NCI-H2107 (cell line): Measurements from ENCODE around the gene CDH5.

ENCODE experiments used
- DNase-seq: peaks from one replicate; lab custom pipeline; 2025; lab: John Stamatoyannopoulos, UW

The CDH5 gene

DNA sequence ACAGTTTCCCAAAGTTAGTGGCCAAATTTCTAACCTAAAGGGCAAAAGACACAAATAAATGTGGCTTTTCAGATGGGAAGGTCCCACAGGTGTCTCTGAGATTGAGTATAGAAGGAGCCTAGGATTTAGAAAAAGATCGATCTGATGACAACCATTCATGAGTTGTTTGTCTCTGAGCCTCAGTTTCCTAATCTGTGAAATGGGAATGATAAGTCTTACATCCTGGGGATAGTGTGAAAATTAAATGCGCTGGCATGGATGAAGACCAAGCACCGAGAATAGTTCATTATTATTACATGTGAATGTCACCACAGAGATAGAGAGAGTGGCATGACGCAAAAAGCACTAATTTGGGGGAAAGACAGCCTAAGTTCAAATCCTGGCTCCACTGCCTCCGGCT is 7.2 kb downstream of the CDH5 start:
- DNase-seq = no peak

DNA sequence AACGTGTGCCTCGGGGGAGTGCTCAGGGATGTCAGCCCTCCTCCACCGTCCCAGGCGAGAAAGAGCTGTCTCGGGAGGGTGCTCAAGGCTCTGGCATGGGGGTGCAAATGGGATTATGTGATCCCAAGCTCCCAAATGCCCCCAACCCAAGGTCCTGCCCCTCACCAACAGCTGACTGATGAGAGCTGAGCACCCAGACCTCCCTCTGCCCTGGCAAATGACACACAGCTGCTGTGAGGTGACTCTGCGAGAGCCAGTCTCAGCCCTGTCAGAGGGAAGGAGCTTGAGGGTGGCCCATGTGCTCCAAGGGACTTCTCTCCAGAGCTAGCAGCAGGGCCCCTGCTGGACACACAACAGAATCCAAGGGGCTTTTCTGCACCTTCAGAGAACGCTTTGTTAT is 7.7 kb downstream of the CDH5 start:
- no peak for DNase-seq

DNA sequence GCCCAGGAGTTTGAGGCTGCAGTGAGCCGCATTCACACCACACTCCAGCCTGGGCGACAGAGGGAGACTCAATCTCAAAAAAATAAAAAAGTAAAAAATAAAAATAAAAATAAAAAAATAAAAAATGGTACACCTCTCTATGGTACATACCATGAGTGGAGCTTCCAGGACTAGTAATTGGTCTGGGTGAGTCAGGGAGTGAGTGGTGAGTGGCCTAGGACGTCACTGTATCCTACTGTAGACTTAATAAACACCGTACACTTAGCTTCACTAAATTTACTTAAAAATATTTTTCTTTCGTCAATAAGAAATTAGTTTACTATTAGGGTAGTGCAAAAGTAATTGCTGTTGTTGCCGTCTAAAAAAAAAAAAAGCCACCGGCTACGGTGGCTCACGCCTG is 9.0 kb downstream of the CDH5 start:
- DNase-seq = no peak

DNA sequence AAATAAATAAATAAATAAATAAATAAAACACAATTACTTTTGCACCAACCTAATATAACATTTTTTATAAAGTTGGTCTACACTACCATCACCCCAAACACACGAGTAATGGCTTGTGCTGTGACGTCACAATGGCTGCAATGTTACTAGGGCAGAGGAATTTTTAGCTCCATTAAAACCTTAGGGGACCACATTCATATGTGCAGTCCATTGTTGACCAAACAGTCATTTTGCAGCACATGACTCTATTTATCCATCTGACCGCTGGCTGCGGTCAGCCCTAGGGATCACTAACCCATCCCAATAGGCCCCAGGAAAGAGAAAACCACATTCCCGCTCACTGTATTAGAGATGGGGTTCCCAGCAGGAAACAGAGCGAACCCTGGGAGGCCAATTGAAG is 9.6 kb downstream of the CDH5 start:
- DNase-seq = no peak

DNA sequence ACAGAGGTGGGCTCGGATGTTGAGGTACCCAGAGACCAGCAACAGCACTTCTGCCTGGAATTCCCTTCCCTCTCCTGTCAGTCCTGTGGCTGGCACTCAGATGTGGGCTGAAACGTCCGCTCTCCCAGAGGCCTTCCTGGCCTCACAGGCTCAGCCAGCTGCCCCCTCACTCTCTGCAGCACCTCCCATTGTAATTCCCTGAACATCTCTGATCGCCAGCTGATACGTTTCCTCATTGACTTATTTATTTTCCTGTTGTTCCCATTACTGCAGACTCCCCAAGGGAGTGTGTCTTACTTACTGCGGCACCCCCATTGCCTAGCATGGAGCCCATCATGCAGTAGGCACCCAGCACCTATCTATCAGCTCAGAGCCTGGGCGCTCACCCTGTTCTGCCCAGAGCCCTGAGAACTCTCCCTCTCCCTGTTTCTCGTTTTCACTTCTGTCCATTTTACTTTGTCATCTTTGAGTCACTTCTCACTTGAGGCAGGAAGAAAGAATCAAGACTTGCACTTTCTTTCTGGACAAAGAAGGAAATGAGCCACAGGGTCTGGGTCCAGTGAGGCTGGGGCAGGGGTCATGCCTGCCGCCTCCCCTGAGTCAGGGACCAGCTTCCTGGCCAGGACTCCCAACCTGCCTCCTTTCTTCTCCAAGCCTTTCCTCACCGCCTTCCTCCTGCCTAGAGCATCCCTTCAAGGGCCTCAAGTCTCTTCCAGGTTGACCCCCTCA is 10.2 kb downstream of the CDH5 start:
- DNase-seq = no peak

DNA sequence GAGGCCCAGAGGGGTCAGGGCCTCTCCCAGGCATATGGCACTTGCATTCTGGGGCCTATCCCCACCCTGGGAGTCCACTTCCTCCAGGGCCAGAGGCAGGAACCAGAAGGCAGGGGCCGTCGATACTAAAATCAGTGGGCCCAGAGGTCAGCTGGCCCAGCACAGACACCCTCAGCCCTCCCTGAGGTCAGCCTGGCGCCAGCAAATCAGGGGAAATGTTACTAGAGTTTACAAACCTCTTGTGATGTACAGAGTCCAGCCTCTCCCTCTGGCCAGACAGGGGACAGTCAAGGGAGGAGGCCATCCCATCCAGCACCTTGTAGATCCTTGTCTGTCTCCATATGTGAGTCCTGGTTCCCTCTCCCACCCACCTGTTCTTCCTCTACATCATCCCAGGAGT is 10.8 kb downstream of the CDH5 start:
- no peak for DNase-seq

DNA sequence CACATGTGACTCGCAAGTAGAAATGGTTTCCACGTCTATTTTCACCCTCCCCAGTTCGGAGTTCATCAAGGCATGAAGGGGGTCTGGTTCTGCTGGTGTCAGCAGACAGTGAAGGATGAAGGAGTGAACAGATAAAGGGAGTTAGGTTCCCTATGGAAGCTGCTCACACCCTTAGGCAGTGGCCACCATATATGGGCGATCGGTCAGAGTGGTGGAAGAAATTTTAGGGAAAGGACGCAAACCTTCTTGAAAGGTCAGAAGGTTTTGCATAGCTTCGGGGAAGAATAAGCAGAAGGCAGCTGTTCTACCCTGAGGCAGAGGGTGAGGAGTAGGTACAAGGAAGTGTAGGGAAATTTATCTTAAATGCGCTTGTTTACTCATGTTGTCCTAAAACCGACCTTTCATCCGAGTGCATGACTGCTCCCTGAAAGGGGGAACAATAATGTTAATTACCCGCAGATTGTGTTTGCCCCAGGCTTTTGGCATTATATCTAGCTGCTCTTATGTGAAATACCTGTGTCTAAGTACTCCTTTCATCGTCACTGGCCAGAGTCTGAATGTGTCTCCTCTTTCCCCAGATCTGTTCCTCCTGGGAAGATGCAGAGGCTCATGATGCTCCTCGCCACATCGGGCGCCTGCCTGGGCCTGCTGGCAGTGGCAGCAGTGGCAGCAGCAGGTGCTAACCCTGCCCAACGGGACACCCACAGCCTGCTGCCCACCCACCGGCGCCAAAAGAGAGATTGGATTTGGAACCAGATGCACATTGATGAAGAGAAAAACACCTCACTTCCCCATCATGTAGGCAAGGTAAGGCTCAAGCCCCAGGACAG is 12.5 kb downstream of the CDH5 start:
- no peak for DNase-seq

DNA sequence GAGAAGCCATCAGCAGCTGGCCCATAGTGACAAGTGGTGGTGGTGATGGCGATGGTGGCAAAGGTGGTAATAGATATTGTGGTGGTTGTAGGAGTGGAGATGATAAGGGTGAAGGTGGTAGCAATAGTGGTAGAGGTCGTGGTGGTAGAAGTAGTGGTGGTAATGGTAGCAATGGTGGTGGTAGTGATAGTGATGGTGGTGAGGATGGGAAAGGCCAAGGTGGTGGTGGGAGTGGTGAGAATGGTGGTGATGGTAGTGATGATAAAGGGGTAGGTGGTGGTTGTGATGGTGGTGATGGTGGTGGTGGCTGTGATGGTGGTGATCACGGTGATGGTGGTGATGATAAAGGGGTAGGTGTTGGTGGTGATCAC is 13.1 kb downstream of the CDH5 start:
- no peak for DNase-seq

DNA sequence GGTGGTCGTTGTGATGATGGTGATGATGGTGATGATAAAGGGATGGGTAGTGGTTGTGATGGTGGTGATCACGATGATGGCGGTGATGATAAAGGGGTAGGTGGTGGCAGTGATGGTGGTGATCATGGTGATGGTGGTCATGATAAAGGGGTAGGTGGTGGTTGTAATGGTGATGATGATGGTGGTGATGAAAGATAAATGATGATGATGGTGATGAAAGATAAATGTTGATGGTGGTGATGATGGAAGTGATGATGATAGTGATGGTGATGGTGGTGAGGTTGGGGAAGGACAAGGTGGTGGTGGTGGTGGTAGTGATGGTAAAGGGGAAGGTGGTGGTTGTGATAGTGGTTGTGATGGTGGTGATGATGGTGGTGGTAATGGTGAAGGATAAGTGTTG is 13.9 kb downstream of the CDH5 start:
- DNase-seq = no peak

DNA sequence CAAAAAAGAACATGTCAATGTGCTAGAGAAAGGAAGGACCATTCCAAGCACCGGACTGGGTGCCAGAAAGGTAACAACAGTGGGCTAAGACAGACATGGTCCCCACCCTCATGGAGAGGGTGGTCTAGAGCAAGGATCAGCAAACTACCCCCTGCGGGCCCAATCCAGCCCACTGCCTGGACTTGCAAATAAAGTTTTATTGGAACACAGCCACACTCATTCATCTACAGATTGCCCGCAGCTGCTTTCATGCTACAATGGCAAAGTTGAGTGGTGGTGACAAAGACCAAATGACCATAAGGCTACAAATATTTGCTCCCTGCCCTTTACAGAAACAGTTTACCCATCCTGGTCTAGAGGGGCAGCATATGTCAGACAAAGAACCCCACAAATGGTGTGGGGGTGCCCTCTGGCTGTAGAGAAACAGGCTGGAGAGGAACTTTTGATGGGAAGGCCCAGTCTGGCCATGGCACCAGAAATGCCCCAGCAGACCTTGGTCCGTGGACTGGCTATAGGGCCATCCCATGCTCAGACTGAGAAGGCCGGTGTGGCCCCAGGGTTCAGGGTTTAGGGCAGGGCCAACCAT is 15.2 kb downstream of the CDH5 start:
- DNase-seq = no peak

DNA sequence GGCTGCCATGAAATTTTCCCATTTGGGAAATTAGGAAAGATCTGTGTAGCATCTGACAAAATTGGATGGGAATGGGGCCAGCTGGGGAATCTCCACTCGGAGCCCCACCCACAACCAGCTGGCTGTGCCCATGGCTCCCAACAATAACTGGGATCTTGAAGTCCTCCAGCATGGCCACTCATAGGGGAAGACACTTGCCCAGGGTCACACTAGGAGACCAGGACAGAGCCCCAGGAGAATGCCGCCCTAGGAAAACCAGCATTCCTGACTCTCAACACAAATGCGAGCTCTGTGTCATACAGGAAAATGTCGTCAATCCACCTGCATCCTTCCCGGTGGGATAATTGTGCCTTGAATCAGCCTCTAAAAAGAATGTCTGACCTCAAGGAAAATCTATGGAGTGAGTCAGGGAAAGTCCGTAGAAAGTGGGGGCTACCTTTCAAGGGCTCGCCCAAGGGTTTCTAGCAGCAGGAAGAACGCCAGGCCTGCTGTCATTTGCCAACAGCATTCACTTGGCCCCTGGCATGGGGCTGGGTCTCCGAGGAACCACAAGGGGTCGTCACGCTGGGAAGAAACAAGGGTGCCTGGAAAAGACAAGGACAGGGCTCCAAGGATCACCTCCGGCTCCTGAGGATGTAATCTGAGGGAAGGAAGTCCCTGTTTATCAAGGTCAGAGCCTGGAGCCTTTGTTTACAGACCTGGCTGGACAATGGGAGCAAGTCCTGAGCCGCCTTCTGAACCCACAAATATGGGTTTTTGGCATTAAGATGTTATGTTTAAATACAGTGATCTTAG is 15.9 kb downstream of the CDH5 start:
- no peak for DNase-seq

DNA sequence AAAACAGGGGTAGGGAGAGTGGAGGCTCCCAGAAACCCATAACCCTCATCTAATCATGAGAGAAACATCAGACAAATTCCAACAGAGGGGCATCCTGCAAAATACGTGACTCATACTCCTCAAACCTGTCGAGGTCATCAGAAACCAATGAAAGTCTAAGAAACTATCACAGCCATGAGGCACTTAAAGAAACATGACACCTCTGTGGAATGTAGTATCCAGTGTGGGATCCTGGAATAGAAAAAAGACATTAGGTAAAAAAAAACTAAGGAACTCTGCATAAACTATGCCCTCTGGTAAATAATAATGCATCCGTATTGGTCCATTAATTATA is 16.4 kb downstream of the CDH5 start:
- no peak for DNase-seq

DNA sequence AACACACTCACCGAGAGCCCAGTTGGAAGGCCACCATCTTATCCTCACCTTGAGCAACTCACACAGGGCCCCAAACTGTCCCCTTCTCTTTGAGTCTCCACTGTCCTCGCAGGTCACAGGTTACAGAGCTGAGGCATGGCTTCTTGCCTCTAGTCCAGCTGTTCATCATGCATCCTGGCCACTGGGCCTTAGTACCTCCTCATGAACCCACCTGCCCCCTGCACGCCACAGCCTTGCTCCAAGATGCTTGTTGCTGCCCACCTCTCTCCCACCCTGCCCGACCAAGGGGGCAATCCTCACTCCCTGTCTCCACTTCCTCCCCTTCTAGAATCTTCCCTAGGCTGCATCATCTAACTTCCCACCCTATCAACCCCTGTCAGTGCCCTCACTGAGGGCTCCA is 17.1 kb downstream of the CDH5 start:
- DNase-seq = no peak

DNA sequence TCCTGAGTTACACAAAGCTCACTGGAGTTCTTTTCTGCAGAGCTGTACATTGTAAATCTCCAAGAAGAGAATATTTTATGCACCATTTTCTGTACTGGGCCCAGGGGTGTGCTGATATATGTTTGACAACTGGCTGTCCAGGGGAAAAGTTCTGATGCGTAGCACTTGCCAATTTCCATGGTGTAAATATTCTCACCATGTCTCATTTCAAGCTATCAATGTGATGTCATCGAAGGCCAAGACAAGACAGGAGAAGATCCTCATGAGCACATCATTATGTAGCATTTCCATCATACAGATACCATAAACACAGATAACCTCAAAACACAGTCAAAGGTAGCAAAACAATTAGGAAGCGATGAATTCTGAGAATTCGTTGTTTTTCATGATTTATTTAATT is 18.9 kb downstream of the CDH5 start:
- DNase-seq = no peak

DNA sequence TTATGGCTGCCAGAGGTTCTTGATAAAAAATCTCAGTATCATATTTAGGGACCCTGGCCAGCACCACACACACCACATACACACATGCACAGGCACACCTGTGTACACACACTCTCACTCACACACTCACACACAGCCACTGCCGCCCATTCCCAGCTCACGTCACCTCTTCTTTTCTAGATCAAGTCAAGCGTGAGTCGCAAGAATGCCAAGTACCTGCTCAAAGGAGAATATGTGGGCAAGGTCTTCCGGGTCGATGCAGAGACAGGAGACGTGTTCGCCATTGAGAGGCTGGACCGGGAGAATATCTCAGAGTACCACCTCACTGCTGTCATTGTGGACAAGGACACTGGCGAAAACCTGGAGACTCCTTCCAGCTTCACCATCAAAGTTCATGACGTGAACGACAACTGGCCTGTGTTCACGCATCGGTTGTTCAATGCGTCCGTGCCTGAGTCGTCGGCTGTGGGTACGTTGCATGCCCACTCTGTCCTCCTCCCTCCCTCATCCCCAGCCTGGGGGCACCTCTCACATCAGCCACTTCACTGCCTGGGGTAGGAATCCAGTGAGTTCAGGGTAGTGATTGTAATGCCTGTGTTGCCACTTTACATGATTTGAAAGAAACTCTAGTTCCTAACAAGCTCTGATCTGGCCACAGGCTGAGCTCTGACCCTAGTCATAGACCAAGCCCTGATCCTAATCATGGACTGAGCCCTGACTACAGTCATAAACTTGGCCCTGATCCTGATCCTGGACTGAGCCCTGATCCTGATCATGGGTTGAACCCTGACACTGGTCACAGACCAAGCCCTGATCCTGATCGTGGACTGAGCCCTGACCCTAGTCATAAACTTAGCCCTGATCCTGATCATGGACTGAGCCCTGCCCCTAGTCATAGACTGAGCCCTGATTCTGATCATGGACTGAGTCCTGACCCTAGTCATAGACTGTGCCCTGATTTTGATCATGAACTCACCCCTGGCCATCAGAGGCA is 20.4 kb downstream of the CDH5 start:
- no peak for DNase-seq

DNA sequence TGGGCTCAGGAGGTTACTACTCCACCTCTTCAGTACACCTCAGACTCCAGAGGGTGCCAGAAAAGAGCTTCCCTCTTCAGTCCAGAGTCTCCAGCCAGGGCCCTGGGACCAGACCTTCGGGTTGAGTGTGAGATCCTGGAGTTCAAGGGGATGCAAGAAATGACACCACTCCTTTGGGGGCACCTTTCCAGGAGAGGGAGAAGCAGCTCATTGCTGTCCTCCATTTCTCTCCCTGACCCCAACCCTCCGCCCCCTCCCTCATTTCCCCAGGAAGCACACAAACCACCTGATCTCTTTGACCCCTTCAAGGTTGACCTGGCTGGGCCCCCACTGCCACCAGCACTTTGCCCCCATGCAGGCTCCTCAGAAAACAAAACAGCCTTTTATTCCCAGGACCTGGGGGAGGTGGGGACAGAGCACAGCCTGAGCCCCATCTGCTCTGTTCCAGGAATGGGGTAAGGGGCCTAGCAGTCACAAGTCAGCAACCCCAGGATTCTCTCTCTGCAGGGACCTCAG is 21.4 kb downstream of the CDH5 start:
- DNase-seq = no peak

DNA sequence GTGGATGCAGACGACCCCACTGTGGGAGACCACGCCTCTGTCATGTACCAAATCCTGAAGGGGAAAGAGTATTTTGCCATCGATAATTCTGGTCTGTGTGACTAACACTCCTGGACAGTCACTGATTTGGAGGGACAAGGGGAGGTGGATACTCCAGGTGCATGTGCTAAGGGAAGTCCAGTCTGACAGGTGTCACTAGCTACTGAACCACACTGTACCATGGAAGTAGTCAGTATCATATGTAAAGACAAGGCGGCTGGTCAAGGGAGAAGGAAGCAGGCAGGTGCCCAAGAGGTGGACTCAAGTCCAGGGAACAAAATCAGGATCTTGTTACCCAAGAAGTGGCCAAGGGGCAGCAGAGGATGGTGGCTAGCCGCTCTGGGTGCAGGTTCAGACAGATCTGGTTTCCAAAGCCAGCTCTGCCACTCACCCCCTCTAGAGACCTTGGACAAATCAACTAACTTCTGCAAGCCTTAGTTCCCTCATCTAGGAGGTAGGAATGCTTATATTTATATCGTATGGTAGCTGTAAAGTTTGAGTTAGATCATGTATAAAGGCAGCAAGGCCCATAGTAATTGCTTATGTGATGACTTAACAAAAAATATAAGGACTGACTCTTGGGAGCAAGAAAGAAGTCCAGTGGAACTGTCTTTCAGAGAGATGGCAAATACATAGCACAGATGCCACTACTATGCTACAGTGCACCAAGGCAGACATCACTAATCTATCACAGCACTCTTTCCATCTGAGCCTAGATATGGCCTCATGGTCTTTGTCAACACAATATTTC is 22.1 kb downstream of the CDH5 start:
- DNase-seq = no peak

DNA sequence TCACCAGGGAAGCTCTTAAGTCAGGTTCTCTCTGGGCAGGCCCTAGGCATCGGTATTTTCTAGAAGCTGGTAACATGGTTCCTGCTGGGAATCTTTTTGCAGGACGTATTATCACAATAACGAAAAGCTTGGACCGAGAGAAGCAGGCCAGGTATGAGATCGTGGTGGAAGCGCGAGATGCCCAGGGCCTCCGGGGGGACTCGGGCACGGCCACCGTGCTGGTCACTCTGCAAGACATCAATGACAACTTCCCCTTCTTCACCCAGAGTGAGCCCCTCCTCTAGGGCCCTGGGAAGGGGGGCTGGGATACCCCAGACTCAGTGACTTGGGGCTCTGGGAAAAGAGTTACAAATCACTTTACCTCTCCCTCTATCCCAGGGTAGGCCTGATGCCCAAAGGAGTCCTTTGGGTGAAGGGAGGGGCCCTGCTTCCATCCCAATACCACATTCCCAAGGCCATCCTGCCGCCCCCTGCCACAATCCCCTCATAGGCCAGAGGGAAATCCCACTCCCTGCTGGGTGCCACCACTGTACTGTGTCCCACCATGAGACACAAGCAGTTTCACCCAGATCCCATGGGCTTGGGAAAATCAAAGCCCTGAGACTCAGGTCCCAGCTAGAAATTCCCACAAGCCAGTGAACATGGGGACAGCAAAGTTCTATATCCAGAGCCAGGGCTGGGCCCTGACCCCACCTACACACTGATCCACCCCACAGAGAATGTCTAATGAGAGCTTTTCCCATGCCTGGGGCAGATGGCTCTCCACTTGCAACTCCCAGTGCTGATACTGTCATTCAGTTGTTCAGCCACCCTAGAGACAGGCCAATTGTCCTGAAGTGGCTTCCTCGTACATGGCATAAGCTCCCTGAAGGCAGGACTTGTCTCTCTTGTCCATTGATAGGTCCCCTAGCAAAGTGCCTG is 23.0 kb downstream of the CDH5 start:
- DNase-seq = no peak
